Measurements from ENCODE around the gene CCM2L. TPM values are rescaled to one million over a fixed set of nuclear protein-coding genes. Genes with fewer than 3 reads are reported as not detected.

CCM2L gene
- total RNA-seq (10 to 100 TPM; 12.5 to 12.8 TPM), polyA plus RNA-seq (10 to 100 TPM in 1 of 2 donors, 1 to 10 TPM in 1; 6.6 to 10.8 TPM)
- long read RNA-seq, donor 1 = 0 reads
- long read RNA-seq, donor 2 = 0 reads
- long read RNA-seq, donor 3, partial matches to known transcripts = 0 of 1 reads
- long read RNA-seq, donor 3, other reads (novel, unspliced or antisense) = 0 of 1 reads
- long read RNA-seq, donor 4 = 0 reads
- long read RNA-seq, donor 5, partial matches to known transcripts = 0 of 1 reads
- long read RNA-seq, donor 5, other reads (novel, unspliced or antisense) = 0 of 1 reads

DNA sequence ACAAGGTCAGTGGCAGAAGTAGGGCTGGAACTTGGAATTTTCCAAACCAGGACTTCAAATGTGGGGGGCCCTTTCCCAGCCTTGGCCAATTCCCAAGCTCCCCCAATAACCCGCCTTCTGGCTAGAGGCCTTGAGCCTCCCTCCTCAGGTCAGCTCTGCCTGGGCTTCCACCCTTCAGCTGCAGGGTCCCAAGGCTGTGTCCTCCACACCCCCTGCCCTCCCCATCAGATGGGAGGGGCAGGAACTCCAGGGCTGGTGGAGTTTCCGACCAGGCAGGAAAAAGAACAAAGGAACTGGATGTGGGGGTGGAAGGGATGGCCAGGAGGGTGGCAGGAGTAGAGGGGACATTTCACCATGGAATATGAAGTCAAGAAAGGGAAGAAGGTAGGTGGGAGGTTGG, at the start of gene CCM2L:
Gene CCM2L, plus strand, starts transcription at position 338 of the 400 bp plus-strand sequence. Its CDS starts 17 bp downstream, at position 355.
- no peaks in the 10 kb centered on the region for H3K9me3 ChIP-seq (ENCODE audit: control insufficient read depth in 4 of 4, insufficient read depth in 3 of 4, low read length in 3 of 4)
- peaks cover 0 to 4% (median 0%) of the 10 kb centered on the region in 3 donors for H3K27me3 ChIP-seq (ENCODE audit: control insufficient read depth in 3 of 3, insufficient read depth in 3 of 3, low read length in 2 of 3)
- DNase-seq (no peak), ATAC-seq (ENCODE audit: insufficient read depth, low FRiP score) (no peak)
- H3K4me1 ChIP-seq (ENCODE audit: control insufficient read depth in 5 of 5, insufficient read depth in 5 of 5, low read length in 5 of 5) = peaks cover 0 to 7% (median 0%) of the 10 kb centered on the region in 5 donors
- WGBS, 2 donors = 49 to 59% methylated on average over 2 of the region's 2 CpGs
- peak within 1 kb of the TSS; percentile 51 for H3K4me3 ChIP-seq
- TF ChIP-seq, protein P1, sequence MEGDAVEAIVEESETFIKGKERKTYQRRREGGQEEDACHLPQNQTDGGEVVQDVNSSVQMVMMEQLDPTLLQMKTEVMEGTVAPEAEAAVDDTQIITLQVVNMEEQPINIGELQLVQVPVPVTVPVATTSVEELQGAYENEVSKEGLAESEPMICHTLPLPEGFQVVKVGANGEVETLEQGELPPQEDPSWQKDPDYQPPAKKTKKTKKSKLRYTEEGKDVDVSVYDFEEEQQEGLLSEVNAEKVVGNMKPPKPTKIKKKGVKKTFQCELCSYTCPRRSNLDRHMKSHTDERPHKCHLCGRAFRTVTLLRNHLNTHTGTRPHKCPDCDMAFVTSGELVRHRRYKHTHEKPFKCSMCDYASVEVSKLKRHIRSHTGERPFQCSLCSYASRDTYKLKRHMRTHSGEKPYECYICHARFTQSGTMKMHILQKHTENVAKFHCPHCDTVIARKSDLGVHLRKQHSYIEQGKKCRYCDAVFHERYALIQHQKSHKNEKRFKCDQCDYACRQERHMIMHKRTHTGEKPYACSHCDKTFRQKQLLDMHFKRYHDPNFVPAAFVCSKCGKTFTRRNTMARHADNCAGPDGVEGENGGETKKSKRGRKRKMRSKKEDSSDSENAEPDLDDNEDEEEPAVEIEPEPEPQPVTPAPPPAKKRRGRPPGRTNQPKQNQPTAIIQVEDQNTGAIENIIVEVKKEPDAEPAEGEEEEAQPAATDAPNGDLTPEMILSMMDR (IDR thresholded peaks at IDR 0.05; ENCODE audit: control extremely low read depth, extremely low read depth) = no peak
- no peak within 1 kb of the TSS for H3K9ac ChIP-seq (ENCODE audit: insufficient read depth in 1 of 2, low read length in 2 of 2)
- H3K27ac ChIP-seq (ENCODE audit: low read depth in 1 of 2, low read length in 1 of 2) = peak within 1 kb of the TSS; percentile 66 to 90
- no peaks in the 10 kb centered on the region for H3K36me3 ChIP-seq (ENCODE audit: control insufficient read depth in 4 of 4, insufficient read depth in 4 of 4, low read length in 4 of 4)

DNA sequence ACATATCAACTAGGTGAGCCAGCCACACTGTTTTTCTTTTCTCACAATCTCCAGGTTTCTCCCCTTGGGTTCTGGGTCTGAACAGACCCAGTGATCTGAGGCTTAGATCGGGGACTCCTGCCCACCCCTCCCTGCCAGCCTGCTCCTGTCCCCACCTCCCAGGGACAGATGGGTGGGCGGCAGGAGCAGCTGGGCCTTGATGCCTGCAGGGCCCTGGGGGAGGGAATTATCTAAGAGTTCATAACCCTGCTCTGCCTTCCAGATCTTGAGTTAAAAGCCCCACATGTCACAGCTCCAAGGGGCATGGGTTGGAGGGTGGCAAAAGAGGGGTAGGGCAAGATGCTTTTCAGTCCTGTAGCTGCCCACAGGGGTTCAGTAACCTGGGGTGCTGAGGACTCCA, 47.5 kb upstream of the CCM2L start:
- H3K4me3 ChIP-seq = no peak overlapping the region
- no peaks in the 10 kb centered on the region for H3K4me1 ChIP-seq (ENCODE audit: control insufficient read depth in 5 of 5, insufficient read depth in 5 of 5, low read length in 5 of 5)
- no peaks in the 10 kb centered on the region for H3K36me3 ChIP-seq (ENCODE audit: control insufficient read depth in 4 of 4, insufficient read depth in 4 of 4, low read length in 4 of 4)
- no peak overlapping the region for H3K9ac ChIP-seq (ENCODE audit: insufficient read depth in 1 of 2, low read length in 2 of 2)
- peaks cover 3 to 14% (median 5%) of the 10 kb centered on the region in 3 donors for H3K27me3 ChIP-seq (ENCODE audit: control insufficient read depth in 3 of 3, insufficient read depth in 3 of 3, low read length in 2 of 3)
- no peak overlapping the region for H3K27ac ChIP-seq (ENCODE audit: low read depth in 1 of 2, low read length in 1 of 2)
- TF ChIP-seq, protein P1 (IDR thresholded peaks at IDR 0.05; ENCODE audit: control extremely low read depth, extremely low read depth) = no peak
- ATAC-seq (ENCODE audit: insufficient read depth, low FRiP score) (no peak), DNase-seq (no peak)
- 52 to 79% methylated on average over 2 of the region's 2 CpGs for WGBS, 2 donors
- peaks cover 0 to 2% (median 0%) of the 10 kb centered on the region in 4 donors for H3K9me3 ChIP-seq (ENCODE audit: control insufficient read depth in 4 of 4, insufficient read depth in 3 of 4, low read length in 3 of 4)

DNA sequence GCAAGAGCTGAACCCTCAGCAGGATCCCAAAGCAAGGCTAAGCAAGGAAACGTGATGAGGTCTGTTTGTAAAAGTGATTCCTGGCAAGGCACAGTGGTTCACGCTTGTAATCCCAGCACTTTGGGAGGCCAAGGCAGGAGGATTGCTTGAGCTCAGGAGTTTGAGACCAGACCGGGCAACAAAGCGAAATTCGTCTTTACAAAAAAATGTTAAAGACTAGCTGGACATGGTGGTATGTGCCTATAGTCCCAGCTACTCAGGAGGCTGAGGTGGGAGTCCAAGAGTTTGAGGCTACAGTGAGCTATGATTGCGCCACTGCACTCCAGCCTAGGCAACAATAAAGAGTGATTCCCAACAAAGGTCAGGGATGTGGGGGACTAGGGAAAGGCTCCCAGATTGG, 46.3 kb upstream of the CCM2L start:
- Histone ChIP-seq H3K9ac (ENCODE audit: insufficient read depth in 1 of 2, low read length in 2 of 2) (no peak overlapping the region), H3K9me3 (ENCODE audit: control insufficient read depth in 4 of 4, insufficient read depth in 3 of 4, low read length in 3 of 4) (peaks cover 0 to 2% (median 0%) of the 10 kb centered on the region in 4 donors), H3K36me3 (ENCODE audit: control insufficient read depth in 4 of 4, insufficient read depth in 4 of 4, low read length in 4 of 4) (no peaks in the 10 kb centered on the region), H3K4me3 (no peak overlapping the region), H3K27ac (ENCODE audit: low read depth in 1 of 2, low read length in 1 of 2) (no peak overlapping the region), H3K27me3 (ENCODE audit: control insufficient read depth in 3 of 3, insufficient read depth in 3 of 3, low read length in 2 of 3) (peaks cover 3 to 14% (median 5%) of the 10 kb centered on the region in 3 donors), H3K4me1 (ENCODE audit: control insufficient read depth in 5 of 5, insufficient read depth in 5 of 5, low read length in 5 of 5) (peaks cover 0 to 6% (median 0%) of the 10 kb centered on the region in 5 donors)
- WGBS, 2 donors = 72 to 82% methylated on average over 6 of the region's 6 CpGs
- TF ChIP-seq, protein P1 (IDR thresholded peaks at IDR 0.05; ENCODE audit: control extremely low read depth, extremely low read depth) = no peak
- no peak for DNase-seq
- ATAC-seq (ENCODE audit: insufficient read depth, low FRiP score) = no peak
